Ovary (tissue), 3 donors: ENCODE results near the gene MRPL1.

Source experiments
- EP300 ChIP-seq: sonication (generic); formaldehyde crosslinking; IDR thresholded peaks from one replicate; pipeline ENCODE4 v1.6.1; 2017; ENCODE audit warnings: antibody characterized with exemption
- POLR2A ChIP-seq: fragments of 450-650 bp; IDR thresholded peaks from one replicate; pipeline ENCODE4 v1.6.1; 2017; ENCODE audit warnings: antibody characterized with exemption, mild to moderate bottlenecking, moderate library complexity
- TF ChIP-seq, protein P1 (sequence below), 3 donors: fragments of 450-650 bp in 2 of 3; fragments of 200-600 bp in 1 of 3; IDR thresholded peaks; one replicate each; pipeline versions ENCODE4 v1.5.1 to v1.8.0; 2016 to 2022; ENCODE audit warnings: antibody characterized with exemption in 3 of 3, mild to moderate bottlenecking in 1 of 3
- donor health status: DM: no; HTN: no; CAD: no.

DNA sequence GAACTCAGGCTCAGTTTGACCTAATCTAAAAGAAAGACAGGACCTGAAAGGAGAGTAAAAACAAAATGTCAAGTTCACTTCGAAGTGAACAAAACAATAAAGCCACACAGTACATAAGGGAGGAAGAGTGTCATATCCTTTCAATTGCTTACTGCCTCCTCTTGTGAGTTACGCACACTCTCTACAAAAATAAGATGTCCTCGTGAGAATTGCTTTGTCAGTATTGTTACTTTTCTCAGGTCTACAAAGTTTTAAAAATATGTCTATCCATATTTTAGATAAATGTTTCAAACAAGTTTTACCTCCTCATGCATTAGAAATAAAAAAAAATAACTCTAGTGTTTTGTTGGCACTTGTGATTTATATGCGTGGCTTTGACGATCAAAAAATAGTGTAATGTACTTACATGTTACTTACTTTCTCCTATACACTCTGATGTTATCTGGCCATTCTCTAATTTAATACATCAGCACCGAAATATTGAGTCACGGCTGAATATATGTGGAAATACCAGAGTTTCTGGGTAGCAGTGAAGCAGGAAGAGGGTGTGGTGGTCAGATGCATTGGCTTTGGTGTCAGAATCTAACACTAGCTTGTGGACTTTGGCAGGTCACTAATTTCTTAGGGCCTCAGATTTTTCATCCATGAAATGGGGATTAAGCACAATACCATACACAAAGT is 8.1 kb upstream of the MRPL1 start:
- TF ChIP-seq, protein P1, sequence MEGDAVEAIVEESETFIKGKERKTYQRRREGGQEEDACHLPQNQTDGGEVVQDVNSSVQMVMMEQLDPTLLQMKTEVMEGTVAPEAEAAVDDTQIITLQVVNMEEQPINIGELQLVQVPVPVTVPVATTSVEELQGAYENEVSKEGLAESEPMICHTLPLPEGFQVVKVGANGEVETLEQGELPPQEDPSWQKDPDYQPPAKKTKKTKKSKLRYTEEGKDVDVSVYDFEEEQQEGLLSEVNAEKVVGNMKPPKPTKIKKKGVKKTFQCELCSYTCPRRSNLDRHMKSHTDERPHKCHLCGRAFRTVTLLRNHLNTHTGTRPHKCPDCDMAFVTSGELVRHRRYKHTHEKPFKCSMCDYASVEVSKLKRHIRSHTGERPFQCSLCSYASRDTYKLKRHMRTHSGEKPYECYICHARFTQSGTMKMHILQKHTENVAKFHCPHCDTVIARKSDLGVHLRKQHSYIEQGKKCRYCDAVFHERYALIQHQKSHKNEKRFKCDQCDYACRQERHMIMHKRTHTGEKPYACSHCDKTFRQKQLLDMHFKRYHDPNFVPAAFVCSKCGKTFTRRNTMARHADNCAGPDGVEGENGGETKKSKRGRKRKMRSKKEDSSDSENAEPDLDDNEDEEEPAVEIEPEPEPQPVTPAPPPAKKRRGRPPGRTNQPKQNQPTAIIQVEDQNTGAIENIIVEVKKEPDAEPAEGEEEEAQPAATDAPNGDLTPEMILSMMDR (IDR thresholded peaks at IDR 0.05), result no peak
- no peak for TF ChIP-seq POLR2A
- no peak for TF ChIP-seq EP300
